Measurements from ENCODE around the gene NCOA3.

The NCOA3 gene

DNA sequence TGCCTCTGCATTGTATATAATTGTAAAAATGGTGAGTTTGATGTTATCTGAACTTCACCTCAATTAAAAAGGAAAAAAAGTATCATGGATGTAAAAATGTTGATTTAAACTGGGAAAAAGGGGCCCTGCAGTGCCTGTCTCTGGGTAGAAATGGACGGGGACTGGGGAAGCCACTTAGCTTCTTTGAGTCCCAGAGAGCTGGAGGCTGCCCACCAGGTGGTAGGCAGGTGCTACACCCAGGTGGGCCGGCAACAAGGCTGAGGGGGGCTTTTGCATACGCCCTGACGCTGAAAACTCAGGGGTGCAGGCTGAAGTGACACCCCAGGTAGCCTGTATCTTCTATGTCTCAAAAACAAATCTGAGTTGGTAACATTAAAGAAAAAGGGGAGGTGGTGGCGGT is 165.4 kb downstream of the NCOA3 start:
- ATAC-seq = no peak
- DNase-seq = no peak

DNA sequence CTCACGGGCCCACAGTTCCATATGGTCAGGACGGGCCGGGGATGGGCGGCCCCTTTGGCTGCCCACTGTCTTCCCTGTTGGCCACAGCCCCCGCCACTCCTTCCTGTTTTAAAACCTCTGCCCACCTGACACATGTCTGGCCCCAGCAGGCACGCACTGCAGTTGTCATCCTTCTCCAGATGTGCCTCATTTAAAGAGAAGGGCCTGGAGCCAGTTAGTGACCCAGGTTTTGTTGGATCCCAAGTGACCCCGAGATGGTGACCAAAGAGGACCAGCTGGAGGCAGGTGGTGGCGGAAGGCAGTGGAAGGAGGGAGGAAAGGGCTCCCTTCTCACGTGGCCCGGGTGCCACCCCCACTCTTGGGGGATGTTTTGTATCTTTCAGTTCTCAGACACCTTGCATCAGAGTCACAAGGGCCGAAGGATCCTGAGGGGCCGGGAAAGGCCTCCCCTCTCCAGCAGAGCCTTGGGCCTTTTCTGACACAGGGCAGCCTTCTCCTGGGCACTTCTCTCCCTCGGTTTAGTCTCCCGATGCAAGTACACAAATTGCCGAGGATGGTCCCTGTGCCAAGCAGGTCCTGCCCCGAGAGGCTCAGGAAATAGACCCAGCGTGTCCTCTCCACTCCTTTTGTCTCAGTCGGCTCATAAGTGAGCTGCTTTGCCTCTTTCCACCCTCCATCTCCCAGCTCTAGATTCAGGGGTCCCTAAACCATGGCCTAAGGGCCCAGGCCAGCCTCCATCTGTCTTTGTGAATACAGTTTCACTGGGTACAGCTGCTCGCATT is 166.0 kb downstream of the NCOA3 start:
- ATAC-seq = no peak
- no peak for DNase-seq

GRCh38 chr20:47668313-47669151 is 166.8 kb downstream of the NCOA3 start:
- ATAC-seq (no peak), DNase-seq (no peak)

DNA sequence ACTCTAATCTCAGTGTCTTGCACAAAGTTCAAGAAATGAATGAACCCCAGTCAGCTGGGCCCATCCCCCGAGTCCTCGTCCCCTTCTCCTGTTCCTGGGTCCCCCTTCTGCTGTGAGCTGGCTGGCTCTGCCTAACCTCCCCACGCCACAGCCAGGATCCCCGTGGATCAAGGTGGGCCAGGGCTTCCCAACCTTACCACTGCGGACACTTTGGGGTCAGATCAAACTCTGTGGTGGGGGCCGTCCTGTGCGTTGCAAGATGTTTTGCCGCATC is 167.4 kb downstream of the NCOA3 start:
- DNase-seq (no peak), ATAC-seq (no peak)

DNA sequence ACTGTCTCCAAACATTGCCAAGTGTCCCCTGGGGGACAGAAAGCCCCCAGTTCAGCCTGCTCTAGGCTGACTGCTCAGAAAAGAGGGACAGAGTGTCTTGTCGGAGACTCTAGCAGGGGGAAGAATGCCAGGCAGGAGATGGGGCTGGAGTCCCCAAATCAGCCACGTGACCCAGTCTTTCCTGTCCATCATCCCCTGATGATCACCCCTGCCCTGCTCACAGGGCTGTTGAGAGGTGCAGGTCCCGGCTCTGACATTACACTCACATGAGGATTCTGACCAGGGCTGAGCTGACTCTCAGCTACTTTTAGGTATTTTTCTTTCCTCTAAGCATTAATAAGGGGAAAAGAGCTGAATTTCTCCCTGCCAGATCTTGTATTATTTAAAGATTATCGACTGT is 167.8 kb downstream of the NCOA3 start:
- DNase-seq (no peak), ATAC-seq (no peak)

DNA sequence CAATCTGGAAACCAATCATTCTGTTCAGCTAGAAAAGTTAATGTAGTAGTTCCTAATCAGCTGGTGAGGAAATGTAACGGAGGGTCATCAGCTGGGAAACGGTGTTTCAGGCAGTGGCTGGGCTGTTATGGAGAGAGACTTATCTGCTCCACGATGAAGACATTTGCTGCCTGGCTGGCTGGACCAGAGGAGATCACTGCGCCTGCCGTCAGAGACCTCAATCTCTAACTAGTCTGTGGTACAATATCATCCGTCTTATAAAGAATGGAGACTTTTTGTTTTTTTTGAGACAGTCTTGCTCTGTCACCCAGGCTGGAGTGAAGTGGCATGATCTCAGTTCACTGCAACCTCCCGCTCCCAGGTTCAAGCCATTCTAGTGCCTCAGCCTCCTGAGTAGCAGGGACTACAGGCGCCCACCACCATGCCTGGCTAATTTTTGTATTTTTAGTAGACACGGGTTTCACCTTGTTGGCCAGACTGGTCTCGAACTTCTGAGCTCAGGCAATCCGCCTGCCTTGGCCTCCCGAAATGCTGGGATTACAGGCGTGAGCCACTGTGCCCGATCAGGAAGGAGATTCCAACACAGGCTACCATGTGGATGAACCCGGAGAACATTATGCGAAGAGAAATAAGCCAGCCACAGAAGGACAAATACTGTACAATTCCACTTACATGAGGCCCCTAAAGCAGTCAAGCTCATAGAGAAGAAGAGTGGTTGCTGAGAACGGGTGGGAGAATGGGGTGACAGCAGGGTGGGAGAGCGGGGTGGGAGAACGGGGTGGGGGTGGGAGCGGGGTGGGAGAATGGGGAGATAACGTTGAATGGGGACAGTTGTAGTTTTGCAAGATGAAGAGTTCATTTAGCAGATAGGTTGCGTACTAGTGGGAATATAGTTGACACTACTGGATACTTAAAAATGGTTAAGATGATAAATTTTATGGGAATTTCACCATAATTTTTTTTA is 168.5 kb downstream of the NCOA3 start:
- DNase-seq (no peak), ATAC-seq (no peak)

GRCh38 chr20:47670913-47671312 is 169.2 kb downstream of the NCOA3 start:
- ATAC-seq = no peak

DNA sequence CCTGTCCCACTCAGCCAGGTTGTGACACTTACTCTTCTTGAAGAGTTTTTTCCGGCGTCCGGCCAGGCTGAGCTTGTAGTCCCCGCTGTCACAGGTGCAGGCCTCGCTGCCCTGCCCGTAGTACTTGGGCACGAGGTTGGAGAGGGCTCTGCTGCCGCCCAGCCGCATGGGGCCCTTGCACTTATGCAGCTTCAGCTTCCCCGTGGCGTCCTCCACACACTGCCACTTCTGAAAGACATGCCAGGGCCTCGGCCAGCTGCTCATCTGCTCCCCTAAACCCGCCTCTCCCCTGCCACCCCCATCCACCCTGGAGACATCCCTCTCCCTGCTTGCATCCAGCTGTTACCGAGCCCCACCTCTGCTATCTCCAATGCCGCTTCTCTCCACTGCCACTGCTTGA is 170.5 kb downstream of the NCOA3 start:
- ATAC-seq (no peak), DNase-seq (no peak)

More at GRCh38 chr20:47670913-47671312, 169.2 kb downstream of the NCOA3 start:
- no peak for DNase-seq

DNA sequence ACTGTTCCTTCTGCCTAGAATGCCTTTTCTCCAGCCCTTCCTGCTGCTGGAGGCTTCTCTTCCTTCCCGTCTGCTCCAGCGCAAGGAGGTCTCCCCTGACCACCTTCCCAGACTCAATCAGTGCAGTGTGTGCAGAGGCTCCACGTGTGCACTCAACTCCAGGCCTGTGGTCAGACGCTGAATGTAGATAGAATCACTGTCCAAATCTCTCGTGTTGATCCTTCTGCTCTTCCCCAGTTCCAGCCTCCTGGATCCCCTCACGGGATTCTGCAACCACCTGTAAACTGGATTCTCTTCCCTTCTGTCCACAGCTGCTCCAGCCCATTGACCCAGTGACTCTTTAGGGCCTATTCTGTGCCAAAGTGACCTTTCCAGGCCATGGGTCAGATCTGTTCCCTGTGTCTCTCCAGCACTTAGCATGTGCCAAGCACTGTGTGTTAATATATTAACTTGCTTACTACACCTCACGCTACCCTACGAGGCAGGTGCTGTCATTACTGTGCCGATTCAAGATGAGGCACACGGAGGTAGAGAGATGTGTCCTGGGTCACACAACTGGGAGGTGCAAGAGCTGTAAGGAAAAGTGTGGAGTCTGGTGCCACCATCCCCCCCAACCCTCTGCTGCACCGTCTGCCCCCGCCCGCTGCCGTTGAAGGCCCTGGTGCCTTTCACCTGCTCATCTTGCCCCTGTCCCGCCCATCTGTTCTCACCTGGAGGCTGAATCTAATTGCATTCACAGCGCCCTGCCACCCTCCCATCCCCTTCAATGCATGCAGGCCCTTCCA is 171.4 kb downstream of the NCOA3 start:
- ATAC-seq (no peak), DNase-seq (no peak)

DNA sequence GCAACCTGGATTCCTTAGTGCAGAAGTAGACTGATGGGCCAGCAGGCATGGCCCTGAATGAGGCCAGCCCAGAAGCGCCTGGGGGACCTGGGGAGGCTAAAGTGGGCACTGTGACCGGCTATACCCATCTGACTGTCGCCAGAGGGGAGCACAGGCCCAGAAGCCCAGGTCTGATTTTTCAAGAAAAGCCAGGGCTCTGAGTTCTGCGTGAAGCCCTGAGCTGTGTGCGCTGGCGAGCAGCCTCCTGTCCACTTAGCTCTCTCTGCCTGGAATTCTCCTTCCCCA is 171.9 kb downstream of the NCOA3 start:
- ATAC-seq (no peak), DNase-seq (no peak)

DNA sequence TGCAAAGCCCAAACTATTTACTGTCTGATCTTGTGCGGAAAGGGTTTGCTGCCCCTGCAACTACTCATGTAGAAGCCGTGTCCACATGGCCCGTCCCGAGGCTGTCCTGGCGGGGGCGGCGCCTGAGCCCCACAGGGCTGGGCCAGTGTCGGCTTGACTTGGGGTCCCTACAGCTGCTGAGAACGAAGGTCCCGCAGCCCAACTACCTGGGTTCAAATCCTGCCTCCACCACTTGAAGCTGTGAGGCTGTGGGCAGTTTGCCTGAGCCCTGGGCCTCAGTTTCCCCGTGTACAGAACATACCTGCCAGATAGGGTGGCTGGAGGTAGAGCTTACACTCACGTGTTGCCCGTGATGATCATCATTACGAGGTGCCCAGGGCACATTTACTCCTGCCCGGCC is 172.5 kb downstream of the NCOA3 start:
- no peak for DNase-seq
- ATAC-seq = no peak

GRCh38 chr20:47674686-47675085 is 173.0 kb downstream of the NCOA3 start:
- DNase-seq (no peak), ATAC-seq (no peak)

GRCh38 chr20:47675190-47676142 is 173.8 kb downstream of the NCOA3 start:
- DNase-seq = no peak
- ATAC-seq = no peak

- DNase-seq (no peak), ATAC-seq (no peak)
Measured at GRCh38 chr20:47676219-47676721, 174.6 kb downstream of the NCOA3 start.

DNA sequence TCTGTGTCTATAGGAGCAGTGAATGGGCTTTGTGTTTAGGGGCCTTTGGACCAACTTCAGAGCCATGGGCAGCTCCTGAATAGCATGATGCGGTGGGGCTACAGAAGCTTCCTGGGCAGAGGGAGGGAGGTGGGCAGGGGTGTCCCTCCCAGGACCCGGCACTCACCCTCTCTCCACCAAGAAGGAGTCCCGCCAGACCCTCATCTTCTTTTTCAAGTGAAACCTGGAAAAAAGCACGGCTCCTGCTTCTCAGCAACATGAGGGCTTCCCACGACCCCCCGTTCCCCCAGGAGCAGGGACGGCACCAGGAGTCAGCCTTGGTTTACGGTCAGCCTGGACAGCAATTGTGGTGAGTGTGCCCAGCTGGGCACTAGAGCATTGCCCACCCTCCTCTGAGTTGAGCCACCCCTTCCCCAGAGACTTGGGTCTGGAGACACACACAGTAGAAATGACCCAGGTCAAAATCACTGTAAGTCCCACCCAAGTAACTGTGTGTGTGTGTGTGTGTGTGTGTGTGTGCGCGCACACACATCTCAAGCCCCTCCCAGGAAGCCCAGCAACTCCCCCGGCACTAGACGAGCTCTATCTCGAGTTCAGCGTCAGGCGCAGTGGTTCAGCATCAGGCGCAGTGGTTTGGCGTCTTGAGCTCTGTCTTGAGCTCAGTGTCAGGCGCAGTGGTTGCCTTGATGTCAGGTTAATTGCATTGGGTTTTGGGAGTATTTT is 175.4 kb downstream of the NCOA3 start:
- DNase-seq (no peak), ATAC-seq (no peak)

DNA sequence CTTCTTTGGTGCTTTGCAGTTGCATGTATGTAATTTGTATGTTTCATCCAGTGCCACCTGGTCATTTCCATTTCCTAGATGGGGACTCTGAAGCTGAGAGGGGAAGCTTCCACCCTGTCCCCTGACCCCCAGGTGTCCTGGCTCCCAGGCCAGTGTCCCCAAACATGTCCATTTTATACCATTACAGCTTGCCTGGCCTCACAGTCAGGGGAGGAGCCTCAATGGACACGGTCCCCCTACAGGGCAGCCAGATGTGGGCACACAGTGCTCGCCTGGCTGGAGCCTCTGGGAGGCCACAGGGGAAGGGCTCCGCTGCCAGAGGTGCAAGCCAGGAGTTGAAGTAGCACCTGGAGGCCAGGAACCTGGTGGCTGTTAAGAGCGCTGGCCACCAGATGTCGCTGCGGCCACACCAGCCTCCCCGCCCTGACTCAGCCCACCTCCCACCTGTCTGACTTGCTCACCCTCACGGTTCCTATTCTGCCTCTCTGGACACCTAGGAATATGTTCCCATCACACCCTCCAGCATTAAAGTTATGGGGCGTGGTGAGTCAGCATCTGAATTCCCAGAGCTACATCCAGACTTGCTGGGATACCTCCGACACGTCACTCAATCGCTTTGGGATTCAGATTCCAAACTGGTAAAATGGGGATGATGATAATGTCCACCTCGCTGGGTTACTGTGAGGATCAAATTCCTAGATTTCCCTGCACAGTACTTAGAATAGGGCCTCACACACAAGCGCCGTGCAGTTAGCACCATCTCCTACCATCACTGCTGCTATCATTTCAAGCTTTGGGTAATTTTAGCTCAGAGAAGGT is 176.2 kb downstream of the NCOA3 start:
- DNase-seq (peak; percentile 73), ATAC-seq (peak; percentile 66)

DNA sequence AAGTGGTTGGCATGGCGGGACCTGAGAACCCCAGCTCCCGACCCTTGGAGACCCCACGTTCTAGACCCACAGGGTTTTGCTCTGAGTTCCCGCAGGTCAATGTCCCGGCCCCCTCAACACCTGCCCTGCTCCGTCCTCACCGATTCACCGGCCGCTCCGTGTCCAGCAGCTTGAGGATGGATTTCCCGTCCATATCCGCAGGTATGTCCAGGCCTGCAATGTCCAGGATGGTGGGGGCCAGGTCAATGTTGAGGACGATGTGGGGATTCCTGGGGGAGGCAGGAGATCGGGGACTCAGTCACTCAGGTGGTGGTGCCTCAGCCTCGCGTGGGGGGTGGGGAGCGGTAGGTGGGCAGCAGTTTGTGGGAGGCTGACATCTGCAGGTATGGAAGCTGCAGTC is 176.8 kb downstream of the NCOA3 start:
- ATAC-seq (no peak), DNase-seq (no peak)

DNA sequence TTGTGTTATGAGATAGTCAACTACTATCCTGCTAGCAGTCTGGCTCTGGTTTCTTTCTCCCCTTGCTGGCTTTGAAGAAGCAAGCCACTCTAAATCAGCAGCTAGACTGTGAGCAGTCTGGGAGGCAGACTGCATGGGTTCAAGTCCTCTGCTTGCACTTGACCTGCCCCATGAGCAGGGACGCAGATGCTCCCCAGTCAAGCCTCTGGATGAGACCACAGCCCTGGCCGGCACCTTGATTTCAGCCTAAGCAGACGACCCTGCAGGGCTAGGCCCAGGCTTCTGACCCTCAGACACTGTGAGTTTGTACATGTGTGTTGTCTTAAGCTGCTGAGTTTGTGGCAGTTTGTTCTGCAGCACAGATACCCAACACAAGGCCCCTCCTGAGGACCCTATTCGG is 177.8 kb downstream of the NCOA3 start:
- no peak for DNase-seq
- no peak for ATAC-seq
